Activated CD4-positive, alpha-beta T cell treated with anti-CD3 and anti-CD28 coated beads for 48 hours (primary cell): ENCODE results near the gene NADK2.

Experiments used
- DNase-seq: peaks from one replicate; pipeline ENCODE4 v3.0.0-alpha.2; 2020

Gene NADK2

GRCh38 chr5:36246036-36246800 is 4.5 kb upstream of the NADK2 start:
- DNase-seq = no peak

GRCh38 chr5:36244076-36244475 is 2.4 kb upstream of the NADK2 start:
- DNase-seq = no peak

- DNase-seq = no peak
Observed at GRCh38 chr5:36243653-36244052, 1.9 kb upstream of the NADK2 start.

- DNase-seq = peak; percentile 17
Observed at GRCh38 chr5:36242534-36243485, 1.1 kb upstream of the NADK2 start.

- DNase-seq = peak; percentile 43
Observed at GRCh38 chr5:36240779-36241630, 720 bp downstream of the NADK2 start.

- DNase-seq = no peak
Observed at GRCh38 chr5:36239370-36240293, 2.1 kb downstream of the NADK2 start.

GRCh38 chr5:36238502-36239295 is 3.0 kb downstream of the NADK2 start:
- DNase-seq = no peak

- DNase-seq = no peak
Observed at GRCh38 chr5:36237751-36238150, 4.0 kb downstream of the NADK2 start.

- DNase-seq = no peak
Observed at GRCh38 chr5:36236801-36237200, 4.9 kb downstream of the NADK2 start.

GRCh38 chr5:36232533-36232932 is 9.2 kb downstream of the NADK2 start:
- no peak for DNase-seq

- no peak for DNase-seq
Observed at GRCh38 chr5:36230151-36230790, 11.5 kb downstream of the NADK2 start.

GRCh38 chr5:36228505-36228904 is 13.2 kb downstream of the NADK2 start:
- DNase-seq = no peak

- DNase-seq = no peak
Observed at GRCh38 chr5:36227046-36227445, 14.7 kb downstream of the NADK2 start.

GRCh38 chr5:36222620-36223019 is 19.1 kb downstream of the NADK2 start:
- DNase-seq = no peak

- no peak for DNase-seq
Observed at GRCh38 chr5:36217988-36218387, 23.7 kb downstream of the NADK2 start.

GRCh38 chr5:36217567-36217966 is 24.2 kb downstream of the NADK2 start:
- no peak for DNase-seq

GRCh38 chr5:36215910-36216309 is 25.8 kb downstream of the NADK2 start:
- no peak for DNase-seq

- DNase-seq = no peak
Observed at GRCh38 chr5:36214436-36214835, 27.3 kb downstream of the NADK2 start.

- DNase-seq = no peak
Observed at GRCh38 chr5:36209664-36210063, 32.1 kb downstream of the NADK2 start.

GRCh38 chr5:36208786-36209185 is 32.9 kb downstream of the NADK2 start:
- DNase-seq = no peak
